A673 (cell line): ENCODE measurements around the gene NMT1.

Source experiments
- CTCF ChIP-seq: fragments of 300-800, 200-600 bp; sonication (generic); conservative IDR thresholded peaks from 2 replicates; pipeline ENCODE4 v1.5.1; 2017; ENCODE audit warnings: low read depth, mild to moderate bottlenecking, antibody characterized with exemption, low read length, moderate library complexity, mixed read lengths
- EZH2 ChIP-seq: fragments of 200-600 bp; sonication (generic); IDR thresholded peaks from 2 replicates; pipeline ENCODE4 v1.6.1; 2017; ENCODE audit warnings: borderline replicate concordance, low read depth, mild to moderate bottlenecking, mixed read lengths, antibody characterized with exemption, low read length; ENCODE audit not compliant: poor library complexity, severe bottlenecking

GRCh38 chr17:45115015-45115625 lies 54.0 kb downstream of the NMT1 start:
- TF ChIP-seq CTCF = no peak
- TF ChIP-seq EZH2 = no peak
